Forelimb muscle (tissue), 1 donor: Measurements from ENCODE around the gene NT5C3B. TPM values are rescaled to one million over a fixed set of nuclear protein-coding genes. Genes with fewer than 3 reads are reported as not detected.
A peak's percentile ranks its signal among the peaks of the same experiment; 100 is the strongest.

Experiments used
- DNase-seq: peaks from one replicate; pipeline ENCODE4 v3.0.0-alpha.2; 2013; ENCODE audit warnings: low read depth
- polyA plus RNA-seq: library from polyadenylated mRNA; unstranded; fragments of 120-200 nt; gene quantifications from one replicate; pipeline ENCODE4 v1.2.1, GENCODE V29; 2013; ENCODE audit not compliant: insufficient read length

The NT5C3B gene
- polyA plus RNA-seq, 1 donor: 34.6 TPM

DNA sequence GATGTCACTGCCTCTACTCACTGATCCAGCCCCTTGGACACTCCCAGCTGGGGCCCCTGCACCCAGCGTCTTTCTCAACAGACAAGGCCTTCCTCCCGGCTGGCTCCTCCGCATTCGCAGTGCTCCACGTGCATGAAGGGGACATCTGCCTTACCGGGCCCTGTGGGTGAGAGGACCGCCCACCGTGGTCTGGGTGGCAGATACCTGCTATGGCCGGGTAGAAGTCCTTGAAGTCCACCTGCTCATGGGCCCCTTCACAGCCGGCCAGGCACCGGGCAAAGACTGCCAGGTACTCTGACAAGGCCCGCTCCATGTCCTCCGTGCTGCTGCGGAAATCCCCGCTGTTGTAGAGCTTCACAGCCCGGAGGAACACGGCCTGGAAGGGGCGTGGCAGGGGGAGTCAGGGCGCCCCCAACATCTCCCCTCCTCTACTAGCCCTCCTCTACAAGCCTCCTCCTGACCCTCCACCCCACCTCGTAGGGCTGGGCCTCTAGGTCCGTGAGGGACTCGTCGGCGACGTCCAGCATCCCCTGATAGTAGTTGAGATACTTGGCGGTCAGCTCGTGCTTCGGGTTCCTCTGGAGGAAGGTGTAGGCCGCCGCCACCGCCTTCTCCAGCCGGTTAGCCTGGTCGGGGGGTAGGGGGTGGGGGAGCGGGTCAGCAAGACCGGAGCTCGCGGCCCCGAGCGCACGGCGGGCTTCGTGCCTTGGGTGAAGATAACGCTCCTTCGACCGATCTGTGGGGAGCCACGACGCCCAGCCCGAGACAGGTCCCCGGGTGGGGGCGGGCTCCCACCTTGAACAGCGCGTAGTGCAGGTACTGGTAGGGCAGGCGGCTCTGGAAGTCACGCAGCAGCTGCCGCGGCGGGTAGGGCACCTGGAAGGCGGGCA lies 25.1 kb downstream of the NT5C3B start:
- DNase-seq: no peak

DNA sequence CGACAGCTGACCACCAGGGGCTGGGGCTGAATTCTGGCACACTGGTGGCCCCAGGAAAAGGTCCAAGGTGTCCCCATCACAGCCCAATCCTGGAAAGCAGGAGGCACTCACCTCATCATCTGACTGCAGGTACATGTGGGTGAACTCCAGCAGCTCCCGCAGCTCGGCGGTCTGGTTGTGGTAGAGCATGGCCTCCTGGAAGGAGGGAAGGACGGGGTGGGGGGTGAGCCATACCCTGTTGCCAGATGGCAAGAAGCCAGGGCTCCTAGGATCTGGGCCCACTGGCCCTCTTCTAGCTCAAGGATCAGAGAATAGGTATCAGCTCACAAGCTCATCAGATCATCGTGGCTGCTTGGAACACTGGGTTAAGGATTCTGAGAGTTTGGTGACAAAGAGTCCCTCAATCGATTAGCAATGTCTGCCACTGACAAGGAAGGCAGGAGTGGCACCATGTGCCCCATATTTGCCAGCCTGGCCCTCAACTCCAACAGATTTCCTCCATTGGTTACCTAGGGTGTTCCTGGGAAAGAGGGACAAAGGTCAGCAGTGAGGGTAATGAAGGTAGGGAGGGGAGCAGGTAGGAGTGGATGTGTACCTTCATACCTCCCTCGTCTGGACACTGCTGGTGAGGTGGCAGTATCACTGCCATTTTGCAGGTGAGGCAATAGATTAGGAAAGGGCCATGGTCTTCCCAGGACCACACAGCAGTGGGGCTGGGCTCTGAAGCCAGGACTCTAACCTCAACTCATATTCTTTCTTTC lies 29.2 kb downstream of the NT5C3B start:
- no peak for DNase-seq

DNA sequence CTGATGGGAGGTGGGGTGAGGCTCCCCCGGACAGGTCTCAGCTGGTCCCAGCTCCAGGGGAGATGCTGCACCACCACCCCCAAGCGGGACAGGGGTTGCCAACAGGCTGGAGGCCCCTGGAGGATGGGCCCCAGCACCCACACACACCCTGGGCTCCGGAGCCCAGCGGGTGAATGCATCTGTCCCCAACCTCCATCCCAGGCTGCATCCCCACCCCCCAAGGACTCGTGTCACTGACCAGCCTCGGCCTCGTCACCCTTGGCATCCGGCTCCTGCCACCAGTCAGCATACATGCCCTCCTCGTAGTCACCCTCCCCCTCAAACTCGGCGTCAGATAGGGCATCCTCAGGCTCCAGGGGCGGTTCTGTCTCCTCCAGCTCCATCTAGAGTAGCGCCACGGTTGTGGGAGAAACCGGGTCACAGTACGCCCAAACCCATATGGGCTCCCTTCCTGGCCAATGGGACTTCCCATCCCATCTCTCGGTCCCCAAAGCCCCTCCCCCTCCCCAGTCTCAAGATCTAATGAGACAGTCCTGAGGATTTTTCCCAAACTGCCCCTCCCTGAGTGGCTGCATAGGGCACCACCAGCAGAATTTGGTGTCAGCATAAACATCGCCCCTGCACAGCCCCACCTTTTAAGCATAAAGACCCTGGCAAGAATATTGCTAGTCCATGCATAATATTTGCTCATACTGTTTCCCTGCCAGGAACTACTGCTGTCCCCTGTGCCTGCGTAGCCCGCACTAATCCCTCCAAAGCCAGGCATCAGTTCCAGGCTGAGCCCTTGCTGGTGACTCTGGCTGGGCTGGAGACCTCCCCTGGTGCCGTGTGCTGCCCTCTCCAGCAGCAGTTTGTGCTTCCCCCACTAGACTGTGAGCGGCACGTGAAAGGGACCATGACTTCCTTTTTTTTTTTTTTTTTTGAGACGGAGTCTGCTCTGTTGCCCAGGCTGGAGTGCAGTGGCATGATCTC lies 32.7 kb downstream of the NT5C3B start:
- no peak for DNase-seq

DNA sequence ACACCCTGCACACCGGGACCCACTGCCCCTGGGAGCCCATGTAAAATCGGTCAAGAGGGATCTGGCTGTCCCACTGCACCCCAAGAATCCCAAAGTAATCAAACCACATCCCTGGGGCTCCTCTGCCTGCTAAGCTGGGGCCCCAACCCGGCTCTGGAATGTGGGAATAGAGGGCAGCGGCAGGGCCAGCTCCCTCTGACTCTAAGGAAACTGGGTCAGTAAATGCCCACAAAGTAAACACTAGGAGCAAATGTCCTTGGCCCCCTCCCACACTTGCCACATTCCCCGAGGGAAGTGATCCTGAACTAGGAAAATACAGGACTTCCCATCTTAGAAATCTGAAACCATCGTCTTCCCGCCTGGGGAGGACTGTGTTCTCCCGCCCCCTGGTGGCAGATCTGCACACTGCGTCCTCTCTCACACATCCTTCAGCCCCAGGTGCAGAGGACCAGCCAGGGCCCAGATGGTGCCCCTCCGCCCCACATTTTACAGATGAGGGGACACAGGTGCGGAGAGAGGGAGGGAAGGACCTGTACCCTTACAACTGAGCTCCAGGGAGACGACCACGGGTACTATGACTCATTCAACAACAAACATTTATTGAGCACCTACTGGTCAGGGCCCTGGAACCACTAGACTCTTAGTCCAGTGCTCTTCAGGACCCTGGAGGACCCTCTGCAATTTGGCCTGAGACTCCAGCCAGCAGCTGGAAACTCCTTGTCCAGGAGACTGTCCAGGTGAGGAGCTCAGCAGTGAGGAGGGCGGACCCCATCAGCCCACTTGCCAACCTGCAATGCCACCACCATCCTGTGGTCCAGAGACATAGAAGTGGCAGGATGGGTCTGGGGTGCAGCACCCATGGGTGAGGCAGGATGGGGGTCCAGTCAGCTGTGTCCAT lies 34.4 kb downstream of the NT5C3B start:
- peak; percentile 53 for DNase-seq

DNA sequence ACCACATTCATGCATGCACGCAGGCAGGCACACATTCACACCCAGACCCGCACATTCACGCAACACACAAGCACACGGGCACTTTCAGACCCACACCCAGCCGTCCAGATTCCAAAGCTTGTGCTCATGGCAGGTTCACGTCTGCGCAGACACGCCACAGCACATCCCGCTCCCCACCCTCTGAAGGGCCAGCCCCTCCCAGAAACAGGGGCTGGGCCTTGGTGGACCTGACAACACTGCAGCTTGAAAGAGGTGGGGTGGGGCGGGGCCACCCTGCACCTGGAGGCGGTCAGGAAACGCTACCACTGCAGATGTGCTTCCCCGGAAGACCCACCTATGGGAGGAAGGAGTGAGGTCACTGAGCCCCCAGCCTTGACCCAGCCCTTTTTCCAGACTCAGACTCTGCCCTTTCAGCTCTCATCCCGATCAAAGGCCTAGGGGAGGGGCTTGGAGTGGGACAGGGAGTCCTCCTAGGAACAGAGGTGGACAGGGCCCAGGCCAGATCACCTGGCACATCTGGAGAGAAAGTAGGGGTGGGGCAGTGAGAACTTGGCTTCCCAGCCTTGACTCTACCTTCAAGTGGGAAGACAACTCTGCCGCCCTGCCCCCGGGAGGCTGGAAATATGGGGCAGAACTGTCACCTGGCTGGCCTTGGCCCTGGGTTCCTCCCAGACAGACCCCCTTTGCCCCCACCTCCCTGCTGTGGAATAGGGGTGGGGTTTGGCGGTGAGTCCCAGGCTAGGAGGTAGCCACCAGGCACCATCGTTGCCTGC lies 35.2 kb downstream of the NT5C3B start:
- no peak for DNase-seq

DNA sequence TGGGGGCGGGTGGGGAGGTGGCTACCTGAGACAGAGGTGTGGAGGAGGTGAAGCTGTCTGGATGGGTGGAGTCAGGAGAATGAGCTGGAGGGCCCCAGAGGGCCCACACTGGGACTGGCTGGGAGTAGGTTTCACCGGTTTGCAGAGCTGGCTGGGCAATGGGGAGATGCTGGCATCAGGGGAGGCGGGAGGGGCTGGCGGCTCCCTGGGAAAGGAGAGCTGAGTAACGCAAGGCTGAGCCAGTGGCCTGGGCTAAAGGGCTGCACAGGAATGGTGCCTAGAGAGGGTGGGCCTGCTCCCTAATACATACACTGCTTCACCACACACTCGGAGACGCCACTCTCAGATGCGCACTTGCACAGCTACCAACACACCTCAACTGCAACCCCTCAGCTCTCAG lies 36.7 kb downstream of the NT5C3B start:
- DNase-seq: no peak

DNA sequence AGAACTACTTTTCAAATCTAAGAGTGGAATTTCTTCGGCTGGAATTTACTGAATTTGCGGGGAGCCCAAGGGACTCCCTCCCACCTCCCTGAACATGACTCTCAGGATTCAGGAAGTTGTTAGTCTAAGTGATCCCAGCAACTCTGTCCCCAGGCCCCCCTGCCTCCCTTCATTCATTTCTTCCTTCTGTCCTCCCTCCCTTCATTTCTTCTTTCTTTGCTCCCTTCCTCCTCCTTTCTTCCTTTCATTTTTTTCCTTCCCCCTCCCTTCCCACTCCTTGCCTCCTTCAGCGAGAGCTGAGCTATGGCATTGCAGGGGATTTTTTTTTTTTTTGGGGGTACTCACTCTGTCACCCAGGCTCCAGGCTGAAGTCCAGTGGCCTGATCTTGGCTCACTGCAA lies 38.7 kb downstream of the NT5C3B start:
- DNase-seq: no peak

DNA sequence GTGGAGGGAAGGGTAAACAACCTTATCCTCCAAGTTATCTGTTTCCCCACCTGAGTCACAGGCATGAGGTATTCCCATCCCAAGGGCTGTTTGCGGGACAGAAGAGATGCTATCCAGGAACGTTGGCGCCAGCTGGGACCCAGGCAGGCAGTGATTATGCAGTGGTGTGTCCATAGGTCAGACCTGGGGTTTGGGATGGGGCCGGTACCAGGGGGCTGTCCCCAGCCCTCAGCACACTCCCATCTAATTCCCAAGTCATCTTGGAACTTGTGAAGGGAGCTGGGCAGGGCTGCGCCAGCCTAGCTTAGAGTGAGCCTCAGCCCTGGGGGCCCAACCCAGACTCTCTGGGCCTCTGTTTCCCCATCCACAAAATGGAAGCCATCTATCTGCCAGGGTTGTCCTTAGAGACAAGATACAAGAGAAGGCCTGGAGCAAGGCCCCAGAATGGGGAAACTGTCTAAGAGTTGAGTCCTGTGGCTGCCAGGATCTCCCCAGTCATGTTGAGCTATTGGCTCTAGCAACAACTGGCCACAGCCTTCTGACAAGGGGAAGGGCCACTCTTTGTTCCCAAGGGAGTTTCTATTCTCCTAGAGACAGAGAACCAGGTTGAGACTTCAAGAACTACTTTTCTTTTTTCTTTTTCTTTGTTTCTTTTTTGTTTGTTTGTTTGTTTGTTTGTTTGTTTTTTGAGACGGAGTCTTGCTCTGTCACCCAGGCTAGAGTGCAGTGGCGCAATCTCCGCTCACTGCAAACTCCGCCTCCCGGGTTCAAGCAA lies 39.7 kb downstream of the NT5C3B start:
- no peak for DNase-seq

DNA sequence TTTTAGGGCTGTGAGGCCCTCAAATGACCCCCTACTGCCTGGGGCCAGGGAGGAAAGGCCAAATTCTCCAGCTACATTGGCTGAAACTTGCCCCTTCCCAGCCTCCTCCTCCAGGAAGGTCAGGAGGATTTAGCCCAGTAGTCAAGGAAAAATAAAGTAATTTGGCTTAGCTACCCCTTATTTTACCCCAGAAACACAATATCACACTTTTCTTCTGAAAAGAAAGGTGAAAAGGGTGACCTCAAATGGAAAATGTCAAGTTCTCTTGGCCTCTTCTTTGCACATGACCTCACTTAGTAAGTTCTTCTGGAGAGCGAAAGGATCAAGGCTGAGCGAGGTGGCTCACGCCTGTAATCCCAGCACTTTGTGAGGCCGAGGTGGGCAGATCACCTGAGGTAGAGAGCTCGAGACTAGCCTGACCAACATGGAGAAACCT lies 41.5 kb downstream of the NT5C3B start:
- no peak for DNase-seq

DNA sequence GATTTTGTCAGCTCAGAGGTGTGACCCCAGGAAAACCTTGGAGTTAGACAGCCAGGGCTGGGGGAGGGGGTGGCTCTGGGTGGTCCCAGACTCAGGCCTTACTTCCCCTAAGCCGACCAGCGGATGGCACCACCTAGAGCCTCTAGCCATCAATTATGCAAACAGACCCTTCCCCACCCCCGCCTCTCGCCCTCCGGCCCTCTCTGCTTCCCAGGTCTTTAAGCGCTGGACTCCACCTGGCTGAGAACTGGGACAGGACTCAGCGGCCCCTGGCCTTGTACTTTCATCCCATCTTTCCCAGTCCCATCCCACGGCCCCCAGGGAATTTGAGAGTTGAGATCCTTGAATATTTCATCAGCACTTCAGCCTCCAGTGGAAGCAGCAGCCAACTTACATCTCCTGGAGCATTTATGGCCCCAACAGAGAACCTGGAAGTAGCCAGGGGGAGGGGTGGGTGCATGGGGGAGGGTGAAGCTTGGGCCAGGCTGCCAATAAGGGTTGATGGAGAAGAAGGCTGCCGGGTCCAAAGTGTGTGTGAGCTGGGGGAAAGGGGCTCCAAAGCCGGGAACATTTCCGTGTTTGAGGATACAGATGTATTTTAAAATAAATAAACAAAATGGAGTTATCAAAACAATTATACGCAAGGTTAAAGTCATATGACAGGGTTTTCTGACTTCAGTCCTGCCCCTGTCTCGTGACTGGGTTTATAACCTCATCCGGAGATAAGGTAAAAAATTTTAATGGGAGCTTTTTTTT lies 42.1 kb downstream of the NT5C3B start:
- DNase-seq: no peak

DNA sequence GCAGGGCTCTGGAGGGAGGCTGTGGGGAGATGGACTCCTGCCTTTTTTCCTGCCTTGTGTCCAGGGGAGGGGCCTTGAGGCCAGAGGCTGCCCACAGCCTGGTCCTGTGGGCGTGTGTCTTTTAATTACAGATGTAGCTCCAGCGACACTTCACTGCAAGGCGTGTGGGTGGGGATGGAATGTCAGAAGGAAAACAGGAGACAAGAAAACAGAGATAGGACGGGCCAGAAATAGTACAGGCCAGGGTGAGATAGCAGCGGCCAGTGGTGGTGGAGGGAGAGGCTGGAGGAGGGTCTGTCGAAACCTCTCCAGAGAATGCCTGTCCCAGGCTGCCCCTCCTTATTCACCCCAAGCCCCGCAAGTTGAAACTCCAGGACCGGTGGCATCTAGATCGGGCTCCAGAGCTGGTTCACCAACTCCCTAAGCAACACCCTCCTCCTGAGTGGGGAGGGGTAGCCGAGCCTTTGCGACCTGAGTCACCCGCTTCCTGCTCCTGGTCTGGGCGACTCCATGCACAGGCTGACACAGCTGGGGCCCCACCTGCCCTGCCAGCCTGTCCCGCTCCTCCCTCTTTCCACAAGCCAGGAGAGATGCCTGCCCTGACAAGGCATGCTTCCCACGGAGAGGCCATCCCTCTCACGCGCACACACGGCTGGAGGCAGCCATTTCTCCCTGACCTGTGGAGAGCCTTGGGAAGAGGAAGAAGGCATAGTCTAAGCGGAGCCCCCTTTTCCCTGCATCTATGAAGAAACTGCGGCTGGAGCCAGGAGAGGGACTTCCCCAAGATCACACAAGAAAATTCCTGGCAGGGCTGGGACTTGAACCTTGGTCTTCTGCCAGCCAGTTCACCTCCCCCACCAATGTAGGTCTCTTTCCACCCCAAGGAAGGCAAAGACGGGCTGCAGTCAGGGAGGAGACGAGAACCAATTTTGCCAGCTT lies 42.9 kb downstream of the NT5C3B start:
- no peak for DNase-seq

DNA sequence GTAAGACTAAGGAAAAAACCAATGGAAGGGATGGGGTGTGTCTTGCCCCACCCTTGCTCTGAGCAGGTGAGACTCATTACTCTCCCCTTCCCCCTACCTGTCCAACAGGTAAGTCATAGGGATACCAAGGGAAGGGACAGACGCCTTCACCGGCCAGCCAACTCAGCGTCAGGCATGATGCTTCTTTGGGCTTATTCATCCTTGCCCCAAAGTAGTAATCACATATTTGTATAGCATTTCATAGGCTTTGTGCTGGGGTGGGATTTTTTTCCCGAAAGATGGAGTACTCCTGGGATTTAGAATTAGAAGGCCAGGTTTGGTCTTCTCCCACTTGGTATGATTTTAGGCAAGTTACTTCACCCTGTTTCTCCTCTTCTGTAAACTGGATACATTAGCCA lies 49.0 kb downstream of the NT5C3B start:
- DNase-seq: no peak

DNA sequence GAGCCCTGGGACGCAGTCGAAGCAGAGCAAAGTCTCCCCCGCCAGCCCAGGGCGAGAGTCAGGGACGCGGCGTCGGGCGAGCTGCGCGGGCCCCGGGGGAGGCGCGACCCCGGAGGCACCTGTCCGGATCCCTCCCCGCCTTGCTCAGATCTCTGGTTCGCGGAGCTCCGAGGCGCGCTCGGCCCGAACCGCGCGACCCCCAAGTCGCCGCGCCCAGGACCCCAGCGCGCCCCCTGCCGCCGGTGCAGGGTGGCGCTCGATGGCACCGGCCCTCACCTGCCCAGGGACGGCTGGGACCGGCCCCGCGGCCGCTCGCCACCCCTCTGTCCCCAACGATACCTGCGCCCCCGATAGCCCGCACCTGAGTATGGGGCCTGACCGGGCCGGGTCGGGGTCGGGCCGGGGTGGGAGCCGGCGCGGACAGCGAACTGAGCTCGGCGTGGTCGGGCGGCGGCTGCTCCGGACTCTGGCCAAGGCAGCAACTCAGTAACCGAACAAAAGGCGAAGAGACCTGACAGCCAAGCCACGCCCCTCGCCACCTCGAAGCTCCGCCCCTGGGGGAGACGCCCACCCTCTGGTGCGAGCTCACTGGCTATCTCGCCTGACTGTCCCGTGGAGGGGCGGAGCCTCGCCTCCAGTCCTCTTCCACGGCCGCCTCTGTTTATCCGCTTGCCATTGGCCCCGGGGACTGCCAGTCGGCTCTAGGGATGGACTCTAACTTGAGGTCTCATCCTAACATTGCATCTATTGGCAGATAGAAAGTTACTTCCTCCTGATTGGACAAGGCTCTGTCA lies 49.6 kb downstream of the NT5C3B start, which contains the start of gene JUP:
JUP (minus strand) TSS at position 485 of the 794 bp plus-strand sequence. CDS start 14,857 bp downstream, outside the sequence.
- peak; percentile 88 for DNase-seq

DNA sequence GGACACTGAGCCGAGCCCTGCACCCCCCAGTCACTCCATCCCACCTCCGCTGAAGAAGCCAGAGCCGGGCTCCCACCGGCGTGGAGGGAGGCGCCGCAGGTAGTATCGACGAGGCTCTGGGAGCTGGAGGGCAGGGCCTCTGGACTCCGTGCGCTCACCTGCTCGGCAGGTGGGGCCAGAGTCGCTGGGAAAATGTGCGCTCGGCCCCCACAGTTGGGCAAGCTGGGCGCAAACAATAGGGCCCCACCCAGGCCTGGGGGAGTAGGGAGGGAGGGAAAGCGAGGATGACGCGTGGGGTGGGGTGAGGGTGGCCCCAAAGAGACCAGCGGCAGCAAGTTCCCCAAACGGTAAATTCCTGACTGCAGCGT lies 50.2 kb downstream of the NT5C3B start:
- no peak for DNase-seq

DNA sequence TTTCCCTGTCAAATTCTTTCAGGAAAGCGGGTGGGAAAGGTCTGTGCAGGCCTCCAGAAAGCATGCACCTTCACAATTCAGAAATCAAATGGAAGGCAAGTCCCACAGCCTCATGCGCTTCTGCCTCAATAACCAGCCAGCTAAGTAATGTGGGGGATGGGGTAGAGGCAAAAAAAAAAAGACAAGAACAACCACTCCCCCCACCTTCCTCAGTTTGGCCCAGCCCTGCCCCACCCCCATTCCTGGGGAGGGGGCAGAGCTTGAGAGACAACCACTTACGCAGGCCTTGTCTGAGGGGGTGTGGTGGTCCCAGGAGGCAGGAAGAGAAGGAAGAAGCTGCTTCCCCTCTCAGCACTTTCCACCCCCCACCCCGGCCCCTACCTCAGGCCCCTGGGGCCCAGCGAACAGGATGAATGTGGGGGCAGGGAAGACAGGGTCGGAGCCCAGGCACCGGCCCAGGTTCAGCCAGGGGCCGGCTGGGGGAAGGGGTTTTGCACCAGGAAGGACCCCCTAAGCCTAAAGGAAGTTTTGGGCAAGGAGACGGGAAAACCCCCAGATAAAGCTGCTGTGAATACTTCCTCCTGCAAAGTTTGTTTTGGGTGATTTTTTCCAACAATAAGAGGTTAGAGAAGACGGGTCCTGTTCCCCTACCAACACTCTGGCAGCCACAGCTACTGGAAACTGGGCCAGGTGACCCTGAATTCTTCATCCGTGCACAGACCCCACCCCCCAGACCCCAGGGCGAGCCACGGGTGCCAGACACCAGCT lies 50.8 kb downstream of the NT5C3B start:
- peak; percentile 28 for DNase-seq
